Gastroesophageal sphincter (tissue), 4 donors: Measurements from ENCODE around the gene ZNF367. TPM values are rescaled to one million over a fixed set of nuclear protein-coding genes. Genes with fewer than 3 reads are reported as not detected.

Source experiments
- ATAC-seq: fragments of 150-250 bp; one replicate; pipeline ENCODE4 v1.9.1; 2016; ENCODE audit warnings: mild to moderate bottlenecking, moderate library complexity
- H3K27ac ChIP-seq, 4 donors: fragments of 200-600 bp; sonication (generic) in 3 of 4; 1 replicate in 3 of 4; 2 replicates in 1 of 4; pipeline ENCODE4 v1.5.1; 2016 to 2019
- H3K27me3 ChIP-seq: fragments of 200-600 bp; sonication (generic); one replicate; pipeline ENCODE4 v1.5.1; 2019
- H3K36me3 ChIP-seq, 2 donors: fragments of 200-600 bp; sonication (generic); one replicate each; pipeline ENCODE4 v1.5.1; 2019; ENCODE audit warnings: control low read depth in 1 of 2
- H3K4me1 ChIP-seq, 3 donors: fragments of 200-600 bp; sonication (generic); 1 replicate in 2 of 3; 2 replicates in 1 of 3; pipeline ENCODE4 v1.5.1; 2016 to 2019; ENCODE audit warnings: control low read depth in 2 of 3
- H3K4me3 ChIP-seq, 2 donors: fragments of 200-600 bp; sonication (generic); one replicate each; pipeline ENCODE4 v1.5.1; 2019; ENCODE audit warnings: mild to moderate bottlenecking in 1 of 2, moderate library complexity in 1 of 2
- H3K9me3 ChIP-seq, 3 donors: fragments of 200-600 bp; sonication (generic); one replicate each; pipeline ENCODE4 v1.5.1; 2017 to 2019; ENCODE audit warnings: control low read depth in 2 of 3
- EP300 ChIP-seq: sonication (generic); formaldehyde crosslinking; IDR thresholded peaks from one replicate; pipeline ENCODE4 v1.6.1; 2017; ENCODE audit warnings: antibody characterized with exemption, mild to moderate bottlenecking
- POLR2A ChIP-seq, 2 donors: fragments of 450-650 bp; IDR thresholded peaks; one replicate each; pipeline ENCODE4 v1.6.1; 2017; ENCODE audit warnings: antibody characterized with exemption in 2 of 2, mild to moderate bottlenecking in 2 of 2, moderate library complexity in 1 of 2
- POLR2AphosphoS5 ChIP-seq: sonication (generic); formaldehyde crosslinking; IDR thresholded peaks from one replicate; pipeline ENCODE4 v1.6.1; 2017; ENCODE audit warnings: antibody characterized with exemption
- WGBS, 2 donors: methylation state at CpG; one replicate each; pipeline ENCODE4 v1.1.5; 2018; ENCODE audit warnings: low coverage in 1 of 2; 5-methylcytosine and 5-hydroxymethylcytosine counted together
- total RNA-seq, 4 donors: library from RNA; depleted of rRNA; stranded (reverse); fragments of >200 nt; gene quantifications; one replicate each; pipeline ENCODE4 v1.1.0, GENCODE V29; 2016
- TF ChIP-seq, protein P1 (sequence below), 4 experiments: fragments of 200-600 bp in 2 of 4; fragments of 450-650 bp in 2 of 4; sonication (generic) in 1 of 4; IDR thresholded peaks; one replicate each; pipeline ENCODE4 v1.5.1; 2017 to 2019; ENCODE audit warnings: antibody characterized with exemption in 4 of 4, mild to moderate bottlenecking in 2 of 4, moderate library complexity in 2 of 4

ZNF367 gene
- total RNA-seq, 4 donors from 2014 or later, result 1.4 to 3.7 (median 2.5) TPM

DNA sequence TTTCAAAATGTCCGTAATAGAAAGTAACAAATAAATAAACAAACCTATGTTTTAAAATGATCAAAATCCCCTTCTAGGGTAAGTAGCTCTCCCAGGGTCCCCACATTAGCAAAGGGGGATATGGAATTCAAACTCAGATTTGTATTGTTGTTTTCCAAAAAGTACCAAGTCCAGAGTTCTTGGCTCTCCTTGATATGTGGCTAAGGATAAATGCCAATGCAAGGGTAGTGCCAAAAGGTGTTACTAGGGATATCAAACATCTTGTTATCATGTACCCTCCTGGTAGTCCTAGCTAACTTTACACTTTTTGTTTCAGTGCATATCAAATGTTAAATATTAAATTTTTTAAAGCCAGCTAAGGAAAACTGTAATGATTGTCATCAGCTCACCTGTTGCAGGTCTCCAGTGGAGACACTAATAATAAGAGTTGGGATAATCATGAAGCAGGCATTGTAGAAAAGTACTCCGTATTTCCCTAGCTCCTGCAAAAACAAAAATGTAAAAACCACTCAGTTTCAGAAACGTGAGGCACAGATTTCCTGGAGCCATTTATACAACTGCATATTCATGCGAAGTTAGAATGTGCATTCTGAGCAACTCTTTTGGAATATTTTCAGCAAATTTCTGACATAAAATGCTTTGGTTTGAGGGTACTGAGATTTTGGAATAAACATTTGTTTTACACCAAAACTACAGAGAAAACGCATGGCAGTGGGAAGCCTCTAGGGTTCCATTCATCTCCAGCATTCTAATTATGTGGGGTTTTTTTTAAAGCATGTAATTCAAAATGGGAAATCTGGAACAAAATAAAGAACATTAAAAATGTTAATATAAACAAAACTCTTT, 74.4 kb downstream of the ZNF367 start:
- Histone ChIP-seq H3K4me1 (peaks cover 2 to 37% (median 4%) of the 10 kb centered on the region in 3 donors), H3K27me3 (no peaks in the 10 kb centered on the region), H3K36me3 (peaks cover 0 to 40% of the 10 kb centered on the region in 2 donors), H3K27ac (peak overlapping the region in 3 of 4 donors; percentile 0 to 65 (median 56)), H3K9me3 (peaks cover 0 to 4% (median 0%) of the 10 kb centered on the region in 3 donors), H3K4me3 (no peak overlapping the region)
- ATAC-seq, result no peak
- no peak for TF ChIP-seq POLR2A (IDR thresholded peaks at IDR 0.05)
- TF ChIP-seq, protein P1, sequence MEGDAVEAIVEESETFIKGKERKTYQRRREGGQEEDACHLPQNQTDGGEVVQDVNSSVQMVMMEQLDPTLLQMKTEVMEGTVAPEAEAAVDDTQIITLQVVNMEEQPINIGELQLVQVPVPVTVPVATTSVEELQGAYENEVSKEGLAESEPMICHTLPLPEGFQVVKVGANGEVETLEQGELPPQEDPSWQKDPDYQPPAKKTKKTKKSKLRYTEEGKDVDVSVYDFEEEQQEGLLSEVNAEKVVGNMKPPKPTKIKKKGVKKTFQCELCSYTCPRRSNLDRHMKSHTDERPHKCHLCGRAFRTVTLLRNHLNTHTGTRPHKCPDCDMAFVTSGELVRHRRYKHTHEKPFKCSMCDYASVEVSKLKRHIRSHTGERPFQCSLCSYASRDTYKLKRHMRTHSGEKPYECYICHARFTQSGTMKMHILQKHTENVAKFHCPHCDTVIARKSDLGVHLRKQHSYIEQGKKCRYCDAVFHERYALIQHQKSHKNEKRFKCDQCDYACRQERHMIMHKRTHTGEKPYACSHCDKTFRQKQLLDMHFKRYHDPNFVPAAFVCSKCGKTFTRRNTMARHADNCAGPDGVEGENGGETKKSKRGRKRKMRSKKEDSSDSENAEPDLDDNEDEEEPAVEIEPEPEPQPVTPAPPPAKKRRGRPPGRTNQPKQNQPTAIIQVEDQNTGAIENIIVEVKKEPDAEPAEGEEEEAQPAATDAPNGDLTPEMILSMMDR (IDR thresholded peaks at IDR 0.05), result no peak
- 35 to 72% methylated on average over 5 of the region's 5 CpGs for WGBS, 2 donors

DNA sequence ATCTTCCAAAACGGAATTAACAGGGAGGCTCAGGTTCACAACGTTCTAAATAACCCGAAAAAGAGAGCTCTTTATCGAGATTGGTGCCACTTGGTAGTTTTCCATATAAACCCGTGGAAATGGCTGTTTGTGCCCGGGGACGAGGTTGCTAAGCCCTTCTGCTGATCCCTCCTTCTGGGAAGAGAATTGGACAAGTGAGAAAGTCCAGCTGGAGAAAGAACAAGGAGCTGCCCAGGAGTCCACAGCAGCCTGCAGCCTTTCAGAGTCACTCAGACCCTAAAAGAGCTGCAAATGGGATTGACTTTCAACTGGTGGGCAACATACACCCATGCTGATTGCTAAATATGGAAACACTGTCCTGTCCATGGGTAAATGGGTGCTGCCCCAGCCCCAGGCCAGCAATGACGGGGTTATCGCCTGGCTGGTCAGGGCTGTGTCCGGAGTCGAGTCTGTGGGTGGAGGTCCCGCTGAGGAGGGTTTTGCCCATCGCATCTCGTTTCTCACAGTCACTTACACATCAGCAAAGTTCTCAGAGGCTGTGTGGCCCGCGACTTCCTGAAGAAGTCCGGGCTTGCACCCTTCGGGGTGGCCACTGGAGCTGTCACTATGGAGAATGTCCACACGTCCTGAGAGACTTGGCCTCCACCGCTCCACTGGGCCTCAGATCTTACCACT, 75.5 kb downstream of the ZNF367 start:
- ATAC-seq, result no peak
- Histone ChIP-seq H3K9me3 (no peaks in the 10 kb centered on the region), H3K4me1 (peaks cover 2 to 37% (median 4%) of the 10 kb centered on the region in 3 donors), H3K36me3 (peaks cover 0 to 30% of the 10 kb centered on the region in 2 donors), H3K4me3 (no peak overlapping the region), H3K27ac (peak overlapping the region in 3 of 4 donors; percentile 20 to 65 (median 56)), H3K27me3 (no peaks in the 10 kb centered on the region)
- no peak for TF ChIP-seq POLR2AphosphoS5
- no peak for TF ChIP-seq EP300
- no peak for TF ChIP-seq POLR2A (IDR thresholded peaks at IDR 0.05)
- TF ChIP-seq, protein P1 (IDR thresholded peaks at IDR 0.05), result no peak
- WGBS, 2 donors, result 38 to 80% methylated on average over 5 to 10 of the region's 20 CpGs

DNA sequence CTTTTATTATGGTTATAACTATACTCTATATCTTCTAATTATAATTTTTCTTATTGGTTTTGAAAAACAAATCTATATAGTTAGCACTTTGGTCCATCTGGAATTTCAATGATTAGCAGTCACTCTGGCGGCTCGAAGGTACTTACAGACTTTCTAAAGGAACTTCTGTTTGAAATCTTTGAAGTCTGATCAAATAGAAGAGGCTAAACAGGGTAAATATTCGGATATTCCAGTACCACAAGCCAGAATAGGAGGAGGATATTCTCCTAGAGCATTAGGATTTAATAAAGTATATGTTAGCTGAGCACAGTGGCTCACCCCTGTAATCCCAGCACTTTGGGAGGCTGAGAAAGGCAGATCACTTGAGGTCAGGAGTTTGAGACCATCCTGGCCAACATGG, 77.5 kb downstream of the ZNF367 start:
- WGBS, 2 donors, result 88 to 94% methylated on average over 3 of the region's 3 CpGs
- no peaks in the 10 kb centered on the region for H3K9me3 ChIP-seq
- H3K4me3 ChIP-seq, result no peak overlapping the region
- no peak for ATAC-seq
- H3K4me1 ChIP-seq, result peaks cover 2 to 37% (median 4%) of the 10 kb centered on the region in 3 donors
- no peaks in the 10 kb centered on the region for H3K27me3 ChIP-seq
- peaks cover 0 to 25% of the 10 kb centered on the region in 2 donors for H3K36me3 ChIP-seq
- H3K27ac ChIP-seq, result no peak overlapping the region
- TF ChIP-seq, protein P1 (IDR thresholded peaks at IDR 0.05), result no peak
- TF ChIP-seq POLR2AphosphoS5 (no peak), POLR2A (IDR thresholded peaks at IDR 0.05) (no peak), EP300 (no peak)

DNA sequence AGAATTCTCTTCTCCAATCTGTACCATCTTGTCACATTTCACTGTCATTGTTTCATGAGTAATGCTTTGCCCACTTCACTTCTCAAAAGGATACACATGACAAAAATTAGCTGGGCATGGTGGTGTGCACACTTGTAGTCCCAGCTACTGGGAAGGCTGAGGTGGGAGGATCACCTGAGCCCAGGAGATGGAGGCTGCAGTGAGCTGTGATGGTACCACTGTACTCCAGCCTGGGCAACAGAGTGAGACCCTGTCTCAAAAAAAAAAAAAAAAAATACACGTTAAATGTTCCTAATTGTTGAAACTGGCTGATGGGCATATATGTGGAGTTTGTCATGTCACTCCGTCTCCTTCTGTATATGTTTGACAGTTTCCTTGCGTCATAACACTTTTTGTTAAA, 79.9 kb downstream of the ZNF367 start:
- WGBS, 2 donors, result 84 to 91% methylated on average over 3 of the region's 3 CpGs
- TF ChIP-seq POLR2AphosphoS5 (no peak), POLR2A (IDR thresholded peaks at IDR 0.05) (no peak), EP300 (no peak)
- TF ChIP-seq, protein P1 (IDR thresholded peaks at IDR 0.05), result no peak
- Histone ChIP-seq H3K9me3 (no peaks in the 10 kb centered on the region), H3K36me3 (peaks cover 0 to 40% of the 10 kb centered on the region in 2 donors), H3K27me3 (no peaks in the 10 kb centered on the region), H3K27ac (no peak overlapping the region), H3K4me3 (no peak overlapping the region), H3K4me1 (peaks cover 0 to 22% (median 0%) of the 10 kb centered on the region in 3 donors)
- ATAC-seq, result no peak

Other genes with a start within 250 kb of the ZNF367 start
- gene HSD17B3, start 116.2 kb downstream of the ZNF367 start, total RNA-seq, result under 1 TPM in 3 of 4 donors, not detected in 1; 0.40 to 0.81 (median 0.78) TPM
- 10 to 100 TPM; 16.6 to 39.3 (median 26.1) TPM for gene SLC35D2, start 34.7 kb downstream of the ZNF367 start, total RNA-seq
- 100 to 1,000 TPM in 1 of 4 donors, 10 to 100 TPM in 3; 41.1 to 106 (median 60.0) TPM for gene HABP4, start 31.8 kb upstream of the ZNF367 start, total RNA-seq
- 10 to 100 TPM; 19.8 to 28.8 (median 23.6) TPM for gene CDC14B, start 201.5 kb upstream of the ZNF367 start, total RNA-seq
- gene PRXL2C, start 236.9 kb upstream of the ZNF367 start, total RNA-seq, result 10 to 100 TPM; 17.7 to 39.7 (median 26.6) TPM